Stomach smooth muscle (tissue), 2 donors: Measurements from ENCODE around the gene TH.

Experiments used
- H3K27ac ChIP-seq: one replicate; pipeline ENCODE4 v1.7.0; 2013; ENCODE audit warnings: mild to moderate bottlenecking, low read length, inconsistent platforms
- H3K27me3 ChIP-seq, 2 donors: one replicate each; pipeline ENCODE4 v1.7.0; 2013; ENCODE audit warnings: low read length in 2 of 2; ENCODE audit not compliant: insufficient read depth in 2 of 2, control insufficient read depth in 1 of 2
- H3K36me3 ChIP-seq, 2 donors: one replicate each; pipeline ENCODE4 v1.7.0; 2013; ENCODE audit warnings: low read length in 2 of 2; ENCODE audit not compliant: control insufficient read depth in 2 of 2, insufficient read depth in 2 of 2
- H3K4me1 ChIP-seq: one replicate; pipeline ENCODE4 v1.7.0; 2013; ENCODE audit warnings: low read length; ENCODE audit not compliant: control insufficient read depth, insufficient read depth
- H3K4me3 ChIP-seq, 2 donors: one replicate each; pipeline ENCODE4 v1.7.0; 2013; ENCODE audit warnings: low read length in 2 of 2
- H3K9ac ChIP-seq, 2 donors: one replicate each; pipeline ENCODE4 v1.7.0; 2013; ENCODE audit warnings: low read length in 2 of 2, mild to moderate bottlenecking in 1 of 2
- H3K9me3 ChIP-seq, 2 donors: one replicate each; pipeline ENCODE4 v1.7.0; 2013; ENCODE audit warnings: low read length in 2 of 2; ENCODE audit not compliant: control insufficient read depth in 2 of 2
- donor health status: healthy.
- donor health status: Pancreatic carcinoma.

The TH gene

DNA sequence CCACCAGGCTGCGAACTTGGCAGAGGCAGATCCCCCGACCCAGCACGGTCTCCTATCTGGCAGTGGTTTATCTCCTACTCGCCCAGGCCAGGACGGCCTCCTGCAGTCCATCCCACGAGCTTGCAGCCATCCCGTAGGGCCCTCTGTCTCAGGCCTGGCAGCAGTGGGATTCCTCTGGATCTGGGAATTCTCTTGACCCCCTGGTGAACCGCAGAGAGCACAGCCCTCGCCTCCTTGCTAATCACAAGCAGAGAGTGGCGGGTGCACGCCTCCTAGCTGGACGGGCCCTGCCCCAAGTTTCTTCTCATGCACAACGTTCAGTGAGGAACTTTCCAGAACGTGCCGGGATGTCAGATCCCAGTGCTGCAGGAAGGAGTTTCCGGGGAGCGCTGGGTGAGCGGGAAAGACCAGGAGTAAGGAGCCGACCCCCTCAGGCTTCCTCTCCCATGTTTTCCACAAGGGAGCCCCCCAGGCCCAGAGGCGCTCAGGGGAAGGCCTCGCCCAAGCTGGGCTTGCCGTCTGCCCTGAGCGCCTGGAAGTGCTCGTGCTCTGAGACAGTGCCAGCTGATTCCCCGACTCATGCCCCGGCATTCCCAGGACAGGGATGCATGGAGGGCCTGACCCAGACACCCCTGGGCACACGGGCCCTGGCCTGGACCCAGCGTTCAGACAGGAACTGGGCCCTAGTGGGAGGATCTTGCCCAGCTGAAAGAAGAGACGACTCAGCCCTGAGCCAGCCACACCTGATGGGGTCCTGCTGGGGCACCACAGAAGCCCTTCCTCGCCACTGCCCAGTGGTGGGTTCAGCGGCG, 57.0 kb downstream of the TH start:
- Histone ChIP-seq H3K4me1 (no peaks in the 10 kb centered on the region), H3K4me3 (no peak overlapping the region), H3K27me3 (no peaks in the 10 kb centered on the region), H3K36me3 (no peaks in the 10 kb centered on the region), H3K9me3 (peaks cover 8 to 11% of the 10 kb centered on the region in 2 donors), H3K9ac (no peak overlapping the region), H3K27ac (no peak overlapping the region)
